Thymus (tissue), 11 donors: ENCODE measurements around the gene SGCA. TPM values are rescaled to one million over a fixed set of nuclear protein-coding genes. Genes with fewer than 3 reads are reported as not detected.

ENCODE experiments used
- DNase-seq, 9 donors: peaks; one replicate each; pipeline ENCODE4 v3.0.0-alpha.2; 2013; ENCODE audit warnings: low spot score in 9 of 9, low read depth in 6 of 9, missing footprints in 1 of 9
- H3K27ac ChIP-seq, 2 donors: one replicate each; pipeline ENCODE4 v1.5.1; 2013; ENCODE audit warnings: control low read depth in 1 of 2, low read depth in 1 of 2, low read length in 1 of 2, mild to moderate bottlenecking in 1 of 2, moderate library complexity in 1 of 2
- H3K27me3 ChIP-seq, 2 donors: one replicate each; pipeline ENCODE4 v1.5.1; 2013; ENCODE audit warnings: low read length in 1 of 2; ENCODE audit not compliant: control insufficient read depth in 2 of 2, insufficient read depth in 1 of 2
- H3K36me3 ChIP-seq, 2 donors: one replicate each; pipeline ENCODE4 v1.5.1; 2013; ENCODE audit warnings: low read length in 1 of 2, mild to moderate bottlenecking in 1 of 2, moderate library complexity in 1 of 2; ENCODE audit not compliant: control insufficient read depth in 2 of 2, insufficient read depth in 2 of 2
- H3K4me1 ChIP-seq, 2 donors: one replicate each; pipeline ENCODE4 v1.5.1; 2013; ENCODE audit warnings: low read length in 2 of 2; ENCODE audit not compliant: control insufficient read depth in 2 of 2, insufficient read depth in 2 of 2
- H3K4me3 ChIP-seq, 2 donors: one replicate each; pipeline ENCODE4 v1.5.1; 2013; ENCODE audit warnings: low read length in 2 of 2, control low read depth in 1 of 2, mild to moderate bottlenecking in 1 of 2
- H3K9me3 ChIP-seq, 2 donors: one replicate each; pipeline ENCODE4 v1.5.1; 2013; ENCODE audit warnings: low read length in 1 of 2, mild to moderate bottlenecking in 1 of 2; ENCODE audit not compliant: control insufficient read depth in 2 of 2, insufficient read depth in 1 of 2
- WGBS: extraction: QIAGEN DNeasy Blood & Tissue Kit; methylation state at CpG from one replicate; pipeline ENCODE4 v1.1.7; 2013; 5-methylcytosine and 5-hydroxymethylcytosine counted together
- polyA plus RNA-seq: library from polyadenylated mRNA; stranded (reverse); fragments of 200-250 nt; gene quantifications from one replicate; pipeline ENCODE4 v1.2.3, GENCODE V29; 2013
- total RNA-seq: library from RNA; stranded (reverse); fragments of 120-200 nt; gene quantifications from one replicate; pipeline ENCODE4 v1.2.4, GENCODE V29; 2013
- donor health status: healthy.

SGCA gene
- total and polyA plus RNA-seq, 2 donors: 1.7 to 5.4 TPM

- 99% methylated on average over 4 of the region's 4 CpGs for WGBS
- Histone ChIP-seq H3K27me3 (peaks cover 33 to 70% of the 10 kb centered on the region in 2 donors), H3K36me3 (no peaks in the 10 kb centered on the region), H3K4me1 (peaks cover 0 to 9% of the 10 kb centered on the region in 2 donors), H3K4me3 (no peak overlapping the region), H3K9me3 (peaks cover 0 to 6% of the 10 kb centered on the region in 2 donors), H3K27ac (no peak overlapping the region)
- DNase-seq: no peak
Measured at GRCh38 chr17:50125420-50125997, 40.3 kb upstream of the SGCA start.

- peaks cover 0 to 6% of the 10 kb centered on the region in 2 donors for H3K9me3 ChIP-seq
- no peaks in the 10 kb centered on the region for H3K36me3 ChIP-seq
- WGBS: 17% methylated on average over 6 of the region's 6 CpGs
- H3K4me1 ChIP-seq: peaks cover 0 to 13% of the 10 kb centered on the region in 2 donors
- no peak overlapping the region for H3K4me3 ChIP-seq
- H3K27ac ChIP-seq: no peak overlapping the region
- H3K27me3 ChIP-seq: peaks cover 40 to 78% of the 10 kb centered on the region in 2 donors
- DNase-seq: no peak
Measured at GRCh38 chr17:50127697-50128361, 38.0 kb upstream of the SGCA start.

GRCh38 chr17:50128441-50129352 lies 37.1 kb upstream of the SGCA start:
- no peak for DNase-seq
- Histone ChIP-seq H3K36me3 (peaks cover 0 to 2% of the 10 kb centered on the region in 2 donors), H3K4me3 (peak overlapping the region in 1 of 2 donors; percentile 46), H3K27ac (no peak overlapping the region), H3K4me1 (peaks cover 0 to 13% of the 10 kb centered on the region in 2 donors), H3K9me3 (peaks cover 0 to 6% of the 10 kb centered on the region in 2 donors), H3K27me3 (peaks cover 38 to 72% of the 10 kb centered on the region in 2 donors)
- WGBS: 9% methylated on average over 32 of the region's 32 CpGs

- Histone ChIP-seq H3K36me3 (peaks cover 3 to 6% of the 10 kb centered on the region in 2 donors), H3K27me3 (peaks cover 38 to 67% of the 10 kb centered on the region in 2 donors), H3K9me3 (peaks cover 0 to 6% of the 10 kb centered on the region in 2 donors), H3K4me1 (peaks cover 0 to 13% of the 10 kb centered on the region in 2 donors), H3K27ac (no peak overlapping the region), H3K4me3 (peak overlapping the region in 1 of 2 donors; percentile 46)
- no peak for DNase-seq
- 1% methylated on average over 31 of the region's 31 CpGs for WGBS
Measured at GRCh38 chr17:50129353-50129727, 36.5 kb upstream of the SGCA start.

GRCh38 chr17:50129728-50130558 lies 35.9 kb upstream of the SGCA start, which contains the start of gene SAMD14:
TSS of gene SAMD14 (minus strand) at chr17:50130160. CDS start at chr17:50124959, 5,201 bp downstream.
- Histone ChIP-seq H3K4me1 (peaks cover 0 to 13% of the 10 kb centered on the region in 2 donors), H3K4me3 (peak within 1 kb of the TSS; percentile 30 to 46), H3K36me3 (peaks cover 9 to 11% of the 10 kb centered on the region in 2 donors), H3K9me3 (peaks cover 0 to 6% of the 10 kb centered on the region in 2 donors), H3K27me3 (peaks cover 38 to 64% of the 10 kb centered on the region in 2 donors), H3K27ac (no peak within 1 kb of the TSS)
- WGBS: 2% methylated on average over 83 of the region's 84 CpGs
- peak in 1 of 9 donors; percentile 33 for DNase-seq

GRCh38 chr17:50130559-50131305 lies 35.1 kb upstream of the SGCA start:
- 60% methylated on average over 19 of the region's 19 CpGs for WGBS
- no peak overlapping the region for H3K27ac ChIP-seq
- H3K4me3 ChIP-seq: peak overlapping the region in 1 of 2 donors; percentile 46
- no peak for DNase-seq
- peaks cover 0 to 6% of the 10 kb centered on the region in 2 donors for H3K9me3 ChIP-seq
- peaks cover 17 to 18% of the 10 kb centered on the region in 2 donors for H3K36me3 ChIP-seq
- peaks cover 0 to 13% of the 10 kb centered on the region in 2 donors for H3K4me1 ChIP-seq
- peaks cover 38 to 60% of the 10 kb centered on the region in 2 donors for H3K27me3 ChIP-seq

- Histone ChIP-seq H3K4me1 (peaks cover 0 to 13% of the 10 kb centered on the region in 2 donors), H3K27ac (no peak overlapping the region), H3K4me3 (no peak overlapping the region), H3K36me3 (peaks cover 32 to 33% of the 10 kb centered on the region in 2 donors), H3K9me3 (peaks cover 0 to 6% of the 10 kb centered on the region in 2 donors), H3K27me3 (peaks cover 35 to 48% of the 10 kb centered on the region in 2 donors)
- 96% methylated on average over 6 of the region's 6 CpGs for WGBS
- no peak for DNase-seq
Measured at GRCh38 chr17:50132104-50132794, 33.6 kb upstream of the SGCA start.
